CD4-positive, alpha-beta T cell treated with Interleukin-1 beta for 1 hour (primary cell): Measurements from ENCODE around the gene C12orf75.
A peak's percentile ranks its signal among the peaks of the same experiment; 100 is the strongest.
"Not testable (repeated sequence)": the region's sequence is repeated elsewhere in the genome, so short reads cannot be mapped to it uniquely, and the experiment has no call there.

Source experiments
- DNase-seq, 2 donors: peaks; one replicate each; pipeline ENCODE4 v3.0.0-alpha.2; 2020 to 2022

Gene C12orf75

GRCh38 chr12:105336411-105336810 is 5.9 kb downstream of the C12orf75 start:
- DNase-seq, result no peak

- DNase-seq, result no peak
Observed at GRCh38 chr12:105337391-105337790, 6.9 kb downstream of the C12orf75 start.

- DNase-seq, result no peak
Observed at GRCh38 chr12:105338966-105339365, 8.5 kb downstream of the C12orf75 start.

GRCh38 chr12:105341010-105341409 is 10.5 kb downstream of the C12orf75 start:
- no peak for DNase-seq

GRCh38 chr12:105341620-105342019 is 11.1 kb downstream of the C12orf75 start:
- not testable (repeated sequence) for DNase-seq

DNA sequence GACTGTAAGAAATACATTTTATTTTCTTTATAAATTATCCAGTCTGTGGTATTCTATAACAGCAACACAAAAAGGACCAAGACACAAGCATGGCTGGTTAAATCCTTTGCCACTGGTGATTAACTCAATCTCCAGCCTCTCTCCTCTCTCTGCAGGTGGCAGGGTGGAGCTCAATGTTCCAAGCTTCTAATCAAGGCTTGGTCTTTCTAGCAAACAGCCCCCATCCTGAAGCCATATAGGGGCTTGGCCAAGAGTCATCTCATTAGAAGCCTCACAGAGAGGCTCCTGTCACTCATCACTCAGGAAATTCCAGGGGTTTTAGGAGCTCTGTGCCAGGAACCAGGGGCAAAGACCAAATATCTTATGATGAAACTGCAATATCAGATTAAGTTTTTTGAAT is 12.0 kb downstream of the C12orf75 start:
- no peak for DNase-seq

DNA sequence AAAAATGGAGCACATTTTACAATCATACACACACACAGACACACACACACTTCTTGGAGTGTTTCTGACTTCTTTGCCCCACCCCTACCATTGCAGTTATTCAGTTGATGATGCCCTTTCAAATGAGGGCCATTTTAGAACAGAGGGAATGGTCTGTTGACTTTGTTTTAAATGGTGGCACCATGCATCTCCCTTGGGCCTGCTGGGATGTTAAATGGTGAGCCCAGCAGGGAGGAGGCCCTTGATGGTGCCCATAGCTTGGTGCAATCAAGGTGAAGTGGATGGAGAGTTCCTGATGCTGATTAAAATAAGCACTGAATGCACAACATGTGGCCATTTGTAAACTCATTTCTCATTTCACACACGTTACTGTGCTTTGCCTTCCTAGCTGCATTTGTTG is 13.3 kb downstream of the C12orf75 start:
- no peak for DNase-seq

DNA sequence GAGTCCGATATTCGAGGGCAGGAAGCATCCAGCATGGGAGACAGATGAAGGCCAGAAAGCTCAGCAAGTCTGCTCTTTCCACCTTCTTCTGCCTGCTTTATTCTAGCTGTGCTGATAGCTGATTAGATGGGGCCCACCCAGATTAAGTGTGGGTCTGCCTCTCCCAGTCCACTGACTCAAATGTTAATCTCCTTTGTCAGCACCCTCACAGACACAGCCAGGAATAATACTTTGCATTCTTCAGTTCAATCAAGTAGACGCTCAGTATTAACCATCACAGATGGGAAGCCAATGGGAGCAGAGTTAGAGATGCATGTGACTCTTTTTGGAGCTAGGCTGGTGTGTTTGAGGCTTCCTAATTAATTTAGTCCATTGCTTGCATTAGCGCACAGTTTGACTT is 17.0 kb downstream of the C12orf75 start:
- DNase-seq, result no peak

DNA sequence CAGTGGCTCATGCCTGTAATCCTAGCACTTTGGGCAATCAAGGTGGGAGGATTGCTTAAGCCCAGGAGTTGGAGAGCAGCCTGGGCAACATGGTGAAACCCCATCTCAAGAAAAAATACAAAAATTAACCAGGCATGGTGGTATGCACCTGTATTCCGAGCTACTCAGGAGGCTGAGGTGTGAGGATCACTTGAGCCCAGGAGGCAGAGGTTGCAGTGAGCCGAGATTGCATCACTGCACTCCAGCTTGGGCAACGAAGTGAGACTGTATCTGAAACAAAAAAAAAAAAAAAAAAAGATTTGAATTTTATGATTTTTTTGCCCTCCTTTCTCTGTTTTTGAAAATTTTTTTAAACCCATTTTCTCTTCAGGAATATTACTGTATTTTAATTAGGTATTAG is 17.7 kb downstream of the C12orf75 start:
- no peak for DNase-seq

DNA sequence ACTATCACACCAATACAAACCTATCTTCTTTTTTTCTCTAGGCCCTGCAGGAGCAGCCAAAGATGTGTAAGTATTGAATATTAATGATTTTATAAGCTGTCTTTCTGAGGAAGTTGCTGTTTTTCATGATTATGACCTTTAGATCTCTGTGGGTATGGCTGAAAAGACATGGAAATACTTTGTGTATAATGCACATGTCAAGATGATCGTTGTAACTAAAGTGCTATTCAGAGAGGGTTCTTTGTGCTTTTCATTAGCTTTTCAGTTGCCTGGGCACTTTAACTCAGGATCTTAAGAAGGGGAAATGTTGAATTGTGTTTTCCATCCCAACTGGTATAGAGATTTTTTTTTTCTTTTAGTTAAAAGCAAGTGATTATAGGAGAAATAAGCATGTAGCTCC is 18.1 kb downstream of the C12orf75 start:
- no peak for DNase-seq

DNA sequence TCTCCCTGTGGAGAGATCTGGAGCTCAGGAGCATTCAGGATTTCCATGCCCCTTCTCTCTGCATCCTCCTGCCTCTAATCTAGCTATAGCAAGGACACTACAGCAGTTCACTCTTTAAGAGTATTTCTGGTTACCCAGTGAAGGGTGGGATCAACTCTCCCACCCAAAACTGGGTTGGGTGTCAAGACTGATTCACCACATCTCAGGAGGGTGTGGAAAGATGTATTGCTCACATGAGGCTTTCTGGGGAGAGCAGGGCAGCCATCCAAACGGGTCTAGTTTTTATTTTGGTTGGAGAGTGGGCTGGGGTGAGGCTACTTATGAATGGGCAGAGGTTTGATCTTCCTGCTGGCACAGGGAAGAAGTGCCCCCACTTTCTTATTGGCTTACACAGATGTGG is 18.6 kb downstream of the C12orf75 start:
- DNase-seq, result no peak

DNA sequence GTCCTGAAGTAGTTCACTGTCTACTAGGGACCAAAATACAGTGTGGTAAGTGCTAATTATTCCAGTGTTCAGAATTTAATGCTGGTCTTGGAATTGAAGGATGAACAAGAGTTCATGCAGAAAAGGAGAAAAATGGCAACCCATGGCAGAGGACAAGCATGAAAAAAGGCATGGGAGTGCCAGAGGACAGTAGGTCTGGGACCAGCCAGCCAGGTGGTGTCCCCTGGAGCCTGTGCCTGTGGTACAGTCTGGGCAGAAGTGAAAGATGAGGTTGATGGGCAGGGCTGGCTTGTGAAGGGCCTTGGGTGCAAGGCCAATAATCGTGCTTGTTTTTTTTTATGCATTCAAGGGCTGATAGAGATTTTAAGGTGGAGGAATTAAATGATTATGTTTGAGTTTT is 21.0 kb downstream of the C12orf75 start:
- no peak for DNase-seq

GRCh38 chr12:105352052-105352451 is 21.6 kb downstream of the C12orf75 start:
- no peak for DNase-seq

- no peak for DNase-seq
Observed at GRCh38 chr12:105352940-105353635, 22.6 kb downstream of the C12orf75 start.

DNA sequence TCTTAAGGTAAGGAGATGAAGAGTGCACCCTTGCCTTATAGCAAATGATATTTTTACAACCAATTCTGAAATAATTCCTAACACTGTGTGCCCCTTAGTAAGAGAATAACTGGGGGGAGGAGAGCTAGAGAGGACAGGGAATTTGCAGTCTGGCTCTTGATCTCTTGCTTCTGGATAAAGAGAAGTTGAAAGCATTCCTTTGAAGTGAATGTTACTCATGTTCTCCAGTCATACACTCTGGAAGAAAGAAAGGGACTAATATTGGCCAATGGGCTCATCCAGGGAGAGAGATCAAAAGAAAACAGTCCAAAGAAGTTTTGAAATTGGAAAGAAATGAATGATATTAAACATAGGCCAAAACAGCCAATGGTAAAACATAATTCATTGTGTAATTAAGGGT is 25.3 kb downstream of the C12orf75 start:
- no peak for DNase-seq

DNA sequence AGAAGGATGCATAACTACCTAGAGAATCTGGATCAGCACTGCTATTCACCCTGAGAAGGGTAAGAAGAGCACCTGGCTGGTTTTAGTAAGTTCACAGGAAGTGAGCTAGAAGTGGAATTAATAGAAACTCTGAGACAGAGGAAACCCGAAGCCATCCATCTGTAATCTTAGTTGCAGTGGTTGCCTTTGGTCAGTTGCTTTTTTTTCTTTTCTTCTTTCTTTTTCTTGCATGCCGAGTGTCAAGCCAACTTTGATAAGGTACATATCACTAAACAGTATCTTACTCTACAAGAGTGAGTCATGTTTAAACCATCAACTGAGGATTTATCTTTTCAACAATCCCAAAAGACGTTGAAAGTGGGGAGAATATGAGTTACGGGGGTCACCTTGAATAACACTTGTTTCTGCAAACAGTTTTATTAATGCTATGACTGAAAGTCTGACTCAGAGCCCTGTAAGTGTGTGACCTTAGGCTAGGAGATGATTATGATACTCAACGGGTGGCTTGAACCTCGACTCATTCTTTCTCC is 26.7 kb downstream of the C12orf75 start:
- no peak for DNase-seq

GRCh38 chr12:105358789-105359188 is 28.3 kb downstream of the C12orf75 start:
- DNase-seq, result peak in 1 of 2 donors; percentile 7

DNA sequence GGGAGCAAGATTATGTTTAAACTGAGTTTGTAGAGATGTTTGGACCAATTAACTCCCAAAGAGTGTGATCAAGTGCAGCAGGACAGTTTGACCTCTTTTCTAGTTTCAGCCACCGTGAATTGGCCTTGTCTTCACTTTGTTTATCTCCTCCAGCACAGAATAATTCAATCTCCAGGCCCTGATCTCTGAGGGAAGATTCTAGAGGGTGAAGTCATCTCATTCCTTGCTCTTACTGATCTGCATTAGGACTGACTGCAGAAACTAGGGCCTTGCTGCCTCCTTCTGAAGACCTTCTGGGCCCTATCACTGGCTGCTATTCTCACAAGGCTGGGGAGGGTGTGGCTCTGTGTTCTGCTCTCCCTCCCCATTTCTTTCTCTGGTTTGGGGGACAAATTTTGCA is 29.4 kb downstream of the C12orf75 start:
- DNase-seq, result no peak

GRCh38 chr12:105363890-105364289 is 33.4 kb downstream of the C12orf75 start:
- no peak for DNase-seq

DNA sequence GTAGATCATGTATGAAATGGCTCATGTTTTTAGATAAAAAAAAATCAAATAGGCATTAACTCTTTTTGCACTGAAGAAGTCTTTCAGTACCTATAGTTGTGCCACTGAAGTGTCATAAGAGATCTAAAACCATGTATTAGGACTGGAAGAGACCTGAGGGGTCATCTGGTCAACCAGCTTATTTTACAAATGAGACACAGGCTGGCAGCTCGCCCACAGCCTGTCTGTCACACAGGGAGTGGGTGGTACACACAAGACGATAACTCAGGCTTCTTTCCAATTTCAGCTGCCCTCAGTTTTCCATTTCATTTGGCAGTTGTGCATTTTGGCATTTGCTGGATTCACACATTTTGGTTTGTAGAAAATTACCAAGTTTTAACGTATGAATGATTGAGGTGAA is 34.7 kb downstream of the C12orf75 start:
- DNase-seq, result no peak

DNA sequence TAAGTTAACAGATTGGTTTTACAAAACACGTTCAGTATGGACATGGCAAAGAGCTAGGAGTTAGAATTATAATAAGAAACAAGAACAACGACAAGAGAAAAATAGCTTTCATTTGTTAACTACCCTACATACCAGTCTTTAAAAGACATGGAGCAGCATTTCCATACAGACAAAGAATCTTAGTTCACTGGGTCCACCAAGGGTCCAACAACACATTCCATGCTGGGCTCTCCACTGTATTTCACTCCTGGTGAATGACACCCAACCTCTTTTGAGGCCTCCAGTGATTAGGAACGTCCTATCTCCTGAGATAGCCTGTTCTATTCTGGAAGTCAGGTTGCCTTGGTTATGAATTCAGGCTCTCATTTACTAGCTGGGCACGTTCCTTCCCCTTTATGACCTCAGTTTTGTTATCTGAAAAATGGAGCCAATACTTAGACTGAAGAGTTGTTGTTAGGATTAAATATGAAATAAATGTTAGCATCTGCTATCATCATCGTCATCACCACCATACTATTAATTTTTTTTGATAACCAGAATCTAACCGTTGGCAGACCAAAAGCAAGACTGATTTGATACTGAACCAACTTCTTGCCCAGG is 37.7 kb downstream of the C12orf75 start:
- DNase-seq, result no peak

- no peak for DNase-seq
Observed at GRCh38 chr12:105369014-105369413, 38.5 kb downstream of the C12orf75 start.

DNA sequence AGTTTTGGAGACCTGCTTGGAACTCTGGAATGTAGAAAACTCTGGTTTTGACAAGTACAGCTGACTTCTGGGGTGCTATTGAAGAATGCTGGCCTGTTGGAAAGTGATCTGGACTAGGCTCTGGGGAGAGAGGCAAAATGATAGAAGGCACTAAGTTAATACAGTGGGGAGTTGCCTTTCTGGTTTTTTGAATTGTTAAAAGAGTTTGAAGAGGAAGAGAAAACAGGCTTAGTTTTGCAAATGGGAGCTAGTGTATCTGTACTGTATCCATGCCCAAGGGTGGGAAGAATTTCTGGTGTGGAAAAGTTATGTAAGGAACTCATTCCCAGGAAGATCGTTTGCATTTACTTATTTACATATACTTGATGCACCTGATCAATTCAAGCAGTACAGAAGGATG is 43.8 kb downstream of the C12orf75 start:
- no peak for DNase-seq

DNA sequence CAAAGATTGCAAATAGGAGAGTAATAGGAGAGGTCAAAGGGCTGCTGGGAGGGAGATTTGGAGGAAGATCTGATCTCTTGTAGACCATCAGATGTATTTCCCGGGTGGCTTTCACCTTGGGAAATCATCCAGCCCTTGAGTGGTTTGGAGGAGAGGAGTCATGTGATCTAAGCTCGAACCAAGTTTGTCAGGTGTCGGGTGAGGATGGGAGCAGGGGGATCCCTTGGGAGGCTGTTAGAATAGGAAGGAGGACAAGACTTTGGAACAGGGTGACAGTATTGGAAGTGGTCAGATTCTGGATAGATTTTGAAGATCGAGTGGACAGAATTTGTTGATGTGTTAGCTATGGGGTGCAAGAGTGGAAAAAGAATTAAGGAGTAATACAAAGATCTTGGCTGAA is 46.6 kb downstream of the C12orf75 start:
- no peak for DNase-seq

DNA sequence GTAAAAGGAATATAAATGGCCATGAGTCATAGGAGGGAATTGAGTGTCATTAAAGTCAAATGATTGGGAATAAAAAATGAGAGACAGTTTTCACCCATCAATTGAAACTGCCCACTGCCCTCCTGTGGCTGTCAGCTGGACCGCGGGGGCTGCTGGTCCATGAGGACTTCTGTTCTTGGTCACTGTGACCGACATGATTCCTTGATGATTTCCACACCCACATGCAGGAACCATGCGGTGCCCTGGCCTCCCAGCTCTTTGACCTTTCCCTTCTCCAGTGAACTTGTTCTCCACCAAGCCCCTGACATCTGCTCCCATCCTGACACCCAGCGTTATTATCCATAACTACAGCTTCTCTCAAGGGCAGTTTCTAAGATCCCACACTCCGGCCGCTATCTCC is 48.4 kb downstream of the C12orf75 start:
- DNase-seq, result no peak
